Ishikawa (cell line): ENCODE measurements around the gene HYDIN.

Experiments
- CEBPB ChIP-seq: IDR thresholded peaks from 2 replicates; pipeline ENCODE4 v1.6.1; 2012
- CREB1 ChIP-seq: IDR thresholded peaks from 2 replicates; pipeline ENCODE4 v1.6.1; 2012; ENCODE audit warnings: low read depth
- EGR1 ChIP-seq: IDR thresholded peaks from 2 replicates; pipeline ENCODE4 v1.6.1; 2012
- EP300 ChIP-seq: IDR thresholded peaks from 2 replicates; pipeline ENCODE4 v1.6.1; 2012; ENCODE audit warnings: borderline replicate concordance
- FOXM1 ChIP-seq: IDR thresholded peaks from 2 replicates; pipeline ENCODE4 v1.6.1; 2012; ENCODE audit warnings: low read depth, borderline replicate concordance
- MAX ChIP-seq: IDR thresholded peaks from 2 replicates; pipeline ENCODE4 v1.6.1; 2012
- NFIC ChIP-seq: IDR thresholded peaks from 2 replicates; pipeline ENCODE4 v1.6.1; 2012
- RAD21 ChIP-seq: IDR thresholded peaks from 2 replicates; pipeline ENCODE4 v1.6.1; 2012; ENCODE audit warnings: low read depth
- REST ChIP-seq: IDR thresholded peaks from 2 replicates; pipeline ENCODE4 v1.6.1; 2012; ENCODE audit warnings: low read depth, mild to moderate bottlenecking
- TAF1 ChIP-seq: IDR thresholded peaks from 2 replicates; pipeline ENCODE4 v1.6.1; 2012; ENCODE audit warnings: low read depth, mild to moderate bottlenecking
- TCF12 ChIP-seq: IDR thresholded peaks from 2 replicates; pipeline ENCODE4 v1.6.1; 2012; ENCODE audit warnings: low read depth
- TEAD4 ChIP-seq: IDR thresholded peaks from 2 replicates; pipeline ENCODE4 v1.6.1; 2012
- USF1 ChIP-seq: IDR thresholded peaks from 2 replicates; pipeline ENCODE4 v1.6.1; 2012
- YY1 ChIP-seq: IDR thresholded peaks from 2 replicates; pipeline ENCODE4 v1.6.1; 2012; ENCODE audit warnings: low read depth
- ZBTB7A ChIP-seq: IDR thresholded peaks from 2 replicates; pipeline ENCODE4 v1.6.1; 2012; ENCODE audit warnings: low read depth

The HYDIN gene

GRCh38 chr16:70808371-70808770, 422.2 kb downstream of the HYDIN start:
- no peak for TF ChIP-seq ZBTB7A
- no peak for TF ChIP-seq YY1
- no peak for TF ChIP-seq NFIC
- no peak for TF ChIP-seq TCF12
- TF ChIP-seq TEAD4, result no peak
- no peak for TF ChIP-seq REST
- TF ChIP-seq RAD21, result no peak
- TF ChIP-seq FOXM1, result no peak
- TF ChIP-seq CREB1, result no peak
- no peak for TF ChIP-seq TAF1
- no peak for TF ChIP-seq MAX

GRCh38 chr16:70805787-70806186, 424.7 kb downstream of the HYDIN start:
- no peak for TF ChIP-seq CEBPB
- no peak for TF ChIP-seq NFIC
- TF ChIP-seq CREB1, result no peak
- TF ChIP-seq TCF12, result no peak
- no peak for TF ChIP-seq TEAD4
- no peak for TF ChIP-seq TAF1
- TF ChIP-seq YY1, result no peak
- no peak for TF ChIP-seq REST
- TF ChIP-seq EP300, result no peak
- TF ChIP-seq FOXM1, result no peak
- TF ChIP-seq RAD21, result no peak
- TF ChIP-seq MAX, result no peak
- TF ChIP-seq USF1, result no peak
- no peak for TF ChIP-seq ZBTB7A
- TF ChIP-seq EGR1, result no peak

GRCh38 chr16:70805380-70805779, 425.1 kb downstream of the HYDIN start:
- no peak for TF ChIP-seq REST

- no peak for TF ChIP-seq USF1
- no peak for TF ChIP-seq TAF1
- TF ChIP-seq RAD21, result no peak
- no peak for TF ChIP-seq TCF12
- no peak for TF ChIP-seq CREB1
- TF ChIP-seq CEBPB, result no peak
- no peak for TF ChIP-seq REST
- TF ChIP-seq TEAD4, result no peak
- TF ChIP-seq EGR1, result no peak
- no peak for TF ChIP-seq NFIC
- TF ChIP-seq ZBTB7A, result no peak
- TF ChIP-seq FOXM1, result no peak
- TF ChIP-seq EP300, result no peak
- TF ChIP-seq MAX, result no peak
Observed at GRCh38 chr16:70804734-70805169, 425.8 kb downstream of the HYDIN start.
